GM12878 (cell line): Measurements from ENCODE around the gene HYDIN. TPM values are rescaled to one million over a fixed set of nuclear protein-coding genes. Genes with fewer than 3 reads are reported as not detected.
"Not testable (repeated sequence)": the region's sequence is repeated elsewhere in the genome, so short reads cannot be mapped to it uniquely, and the experiment has no call there.

ENCODE experiments used
- ATAC-seq: fragments of 200-7000 bp; cut with Tn5 transposase; 3 replicates; pipeline ENCODE4 v1.9.1; 2020; ENCODE audit warnings: mild to moderate bottlenecking, moderate library complexity
- BruUV-seq: library from RNA; stranded (reverse); fragments of 400-500 nt; replicated peaks from 2 replicates; lab custom pipeline; 2021; lab: Mats Ljungman, UMichigan
- CTCF ChIA-PET: fragments of 300-600 bp; sonication (Branson Sonifier 250); formaldehyde crosslinking; extraction: SDS; loops from one replicate; lab custom pipeline; 2021; ENCODE audit warnings: inconsistent platforms; lab: Yijun Ruan, JAX
- POLR2A ChIA-PET: fragments of 350-600 bp; formaldehyde crosslinking; extraction: SDS; loops from one replicate; lab custom pipeline; 2021; ENCODE audit warnings: inconsistent platforms; lab: Charles Lee
- RAD21 ChIA-PET: fragments of 300-600 bp; sonication (Branson Sonifier 250); formaldehyde crosslinking; loops from one replicate; lab custom pipeline; 2023; ENCODE audit warnings: antibody characterized with exemption; ENCODE audit not compliant: unreplicated experiment; lab: Charles Lee
- SMC1A ChIA-PET: fragments of 300-600 bp; sonication (Branson Sonifier 250); formaldehyde crosslinking; loops from one replicate; lab custom pipeline; 2023; ENCODE audit not compliant: unreplicated experiment, uncharacterized antibody; lab: Charles Lee
- DNase-seq: peaks from one replicate; pipeline ENCODE4 v3.0.0-alpha.2; 2011; ENCODE audit warnings: low read depth, low spot score
- FAIRE-seq: peaks from 3 replicates; lab custom pipeline; 2011; peaks lifted over from hg19 to GRCh38; lab: Jason Lieb, UNC
- H2AFZ ChIP-seq: 2 replicates; pipeline ENCODE4 v1.6.0; 2011; ENCODE audit warnings: low read depth, low read length, control low read depth; ENCODE audit not compliant: control insufficient read depth
- H3K27ac ChIP-seq: 2 replicates; pipeline ENCODE4 v1.5.1; 2011; ENCODE audit warnings: control low read depth; ENCODE audit not compliant: control insufficient read depth, insufficient read depth
- H3K27me3 ChIP-seq, 2 experiments: replicated peaks in 1 of 2; 2 replicates each; pipeline versions ENCODE4 v1.6.0 to v1.6.1; 2011; ENCODE audit warnings: low read length in 1 of 2; ENCODE audit not compliant: control insufficient read depth in 2 of 2, insufficient read depth in 2 of 2
- H3K36me3 ChIP-seq, 2 experiments: 2 replicates each; pipeline ENCODE4 v1.5.1; 2011; ENCODE audit warnings: low read length in 1 of 2; ENCODE audit not compliant: control insufficient read depth in 2 of 2, insufficient read depth in 2 of 2
- H3K4me1 ChIP-seq: 2 replicates; pipeline ENCODE4 v1.6.1; 2011; ENCODE audit warnings: mild to moderate bottlenecking, low read length, moderate library complexity, mixed read lengths; ENCODE audit not compliant: control insufficient read depth, insufficient read depth
- H3K4me2 ChIP-seq: 2 replicates; pipeline ENCODE4 v1.6.0; 2011; ENCODE audit warnings: control low read depth; ENCODE audit not compliant: control insufficient read depth, insufficient read depth
- H3K4me3 ChIP-seq: fragments of 200-600 bp; sonication (generic); 2 replicates; pipeline ENCODE4 v1.5.1; 2016
- H3K79me2 ChIP-seq: 2 replicates; pipeline ENCODE4 v1.6.0; 2011; ENCODE audit warnings: low read length; ENCODE audit not compliant: control insufficient read depth, insufficient read depth
- H3K9ac ChIP-seq: 2 replicates; pipeline ENCODE4 v1.8.0; 2011; ENCODE audit warnings: low read length, control low read depth, mixed read lengths; ENCODE audit not compliant: control insufficient read depth, insufficient read depth
- H3K9me3 ChIP-seq: replicated peaks from 3 replicates; pipeline ENCODE4 v1.5.1; 2011; ENCODE audit warnings: mild to moderate bottlenecking, low read length; ENCODE audit not compliant: control insufficient read depth, insufficient read depth
- H4K20me1 ChIP-seq: 2 replicates; pipeline ENCODE4 v1.6.0; 2011; ENCODE audit not compliant: control insufficient read depth, insufficient read depth
- WGBS: methylation state at CpG from one replicate; pipeline ENCODE4 v1.1.6; 2016; ENCODE audit warnings: low lambda C conversion rate; ENCODE audit not compliant: insufficient replicate concordance, insufficient coverage; ENCODE audit errors: missing lambda C conversion rate; 5-methylcytosine and 5-hydroxymethylcytosine counted together
- in situ Hi-C: fragments of 300-500 bp; cut with MboI; formaldehyde crosslinking; loops from 9 replicates; pipeline ENCODE4 v1.14.3; 2018; ENCODE audit warnings: mixed read lengths
- intact Hi-C: fragments of 100-400 bp; cut with micrococcal nuclease; formaldehyde crosslinking; loops from one replicate; pipeline ENCODE4 v1.14.2; 2022; ENCODE audit not compliant: unreplicated experiment
- polyA plus RNA-seq, 11 experiments: library from polyadenylated mRNA; depleted of rRNA in 4 of 11; unstranded in 6 of 11; stranded (reverse) in 5 of 11; fragments of >200 nt; fragmentation: Nextera tagmentation in 4 of 11; fragmentation: Illumina TruSeq in 1 of 11; extraction: Ambion mirVana in 4 of 11; extraction: Trizol in 1 of 11; gene quantifications; 1 replicate in 1 of 11; 2 replicates in 10 of 11; pipeline versions ENCODE4 v1.2.1 to v1.2.3, GENCODE V29; 2011 to 2016; ENCODE audit warnings: inconsistent platforms in 2 of 11, missing spikeins in 2 of 11, low read depth in 1 of 11
- total RNA-seq, 4 experiments: library from RNA; depleted of rRNA in 3 of 4; stranded (reverse); fragments of >200 nt in 3 of 4; fragmentation: Illumina TruSeq in 1 of 4; extraction: Trizol in 1 of 4; gene quantifications; 2 replicates each; pipeline versions ENCODE4 v1.2.1 to v1.2.3, GENCODE V29; 2013 to 2021

The HYDIN gene
- total and polyA plus RNA-seq, 10 of the 15 experiments (the other 5 are each of a cell fraction or from before 2014, with no cell fraction given) = 0.01 to 0.30 (median 0.10) TPM; not detected in 7

- RAD21 ChIA-PET, ATAC-seq, FAIRE-seq, POLR2A ChIA-PET, H2AFZ ChIP-seq, H3K4me3 ChIP-seq, H4K20me1 ChIP-seq, H3K4me1 ChIP-seq, H3K9me3 ChIP-seq, DNase-seq, CTCF ChIA-PET, H3K9ac ChIP-seq, in situ Hi-C loops, H3K79me2 ChIP-seq, BruUV-seq, H3K27me3 ChIP-seq, intact Hi-C loops, H3K4me2 ChIP-seq, SMC1A ChIA-PET, H3K27ac ChIP-seq, H3K36me3 ChIP-seq: not testable (repeated sequence)
- 0% methylated on average over 1 of the region's 2 CpGs for WGBS
Measured at GRCh38 chr16:71143246-71143645, 87.3 kb downstream of the HYDIN start.

- H3K36me3 ChIP-seq, intact Hi-C loops, H3K79me2 ChIP-seq, ATAC-seq, BruUV-seq, DNase-seq, H3K9me3 ChIP-seq, RAD21 ChIA-PET, POLR2A ChIA-PET, CTCF ChIA-PET, in situ Hi-C loops, H3K27me3 ChIP-seq, SMC1A ChIA-PET, H4K20me1 ChIP-seq, H3K4me1 ChIP-seq, H3K27ac ChIP-seq, H2AFZ ChIP-seq, FAIRE-seq, H3K4me2 ChIP-seq, H3K4me3 ChIP-seq, H3K9ac ChIP-seq: not testable (repeated sequence)
- 0% methylated on average over 1 of the region's 3 CpGs for WGBS
Measured at GRCh38 chr16:71110565-71110964, 120.0 kb downstream of the HYDIN start.

GRCh38 chr16:71109656-71110208, 120.8 kb downstream of the HYDIN start:
- DNase-seq, ATAC-seq: not testable (repeated sequence)

GRCh38 chr16:71105881-71106280, 124.6 kb downstream of the HYDIN start:
- H3K79me2 ChIP-seq, RAD21 ChIA-PET, BruUV-seq, H3K4me3 ChIP-seq, H3K27ac ChIP-seq, H3K36me3 ChIP-seq, H3K9me3 ChIP-seq, CTCF ChIA-PET, in situ Hi-C loops, SMC1A ChIA-PET, POLR2A ChIA-PET, FAIRE-seq, ATAC-seq, H3K4me2 ChIP-seq, H2AFZ ChIP-seq, H4K20me1 ChIP-seq, H3K9ac ChIP-seq, H3K4me1 ChIP-seq, DNase-seq, H3K27me3 ChIP-seq, intact Hi-C loops: not testable (repeated sequence)

More at GRCh38 chr16:71109656-71110208, 120.8 kb downstream of the HYDIN start:
- SMC1A ChIA-PET, H3K9me3 ChIP-seq, RAD21 ChIA-PET, POLR2A ChIA-PET, H3K9ac ChIP-seq, H4K20me1 ChIP-seq, H3K79me2 ChIP-seq, CTCF ChIA-PET, H3K4me1 ChIP-seq, H2AFZ ChIP-seq, BruUV-seq, FAIRE-seq, in situ Hi-C loops, H3K27ac ChIP-seq, H3K4me3 ChIP-seq, H3K27me3 ChIP-seq, H3K4me2 ChIP-seq, intact Hi-C loops, H3K36me3 ChIP-seq: not testable (repeated sequence)
- WGBS = 82% methylated on average over 1 of the region's 3 CpGs
